OCI-LY3 (cell line): Measurements from ENCODE around the gene CMSS1.

Experiments
- H2AFZ ChIP-seq: fragments of 200-600, 300-600 bp; shearing (Covaris generic); 2 replicates; pipeline ENCODE4 v1.6.0; 2014; ENCODE audit warnings: antibody characterized with exemption, low read depth, low read length
- H3K27ac ChIP-seq: fragments of 200-600, 300-600 bp; sonication (generic); 2 replicates; pipeline ENCODE4 v1.5.1; 2014; ENCODE audit warnings: mild to moderate bottlenecking, low read length, moderate library complexity, mixed read lengths
- H3K27me3 ChIP-seq: fragments of 200-600, 300-600 bp; sonication (generic); 2 replicates; pipeline ENCODE4 v1.6.1; 2014; ENCODE audit warnings: low read depth, low read length, mixed read lengths
- H3K36me3 ChIP-seq: fragments of 200-600, 300-600 bp; sonication (generic); replicated peaks from 2 replicates; pipeline ENCODE3; 2014; ENCODE audit warnings: low read depth, low read length, mixed read lengths
- H3K4me1 ChIP-seq: fragments of 300-600, 200-600 bp; sonication (generic); 2 replicates; pipeline ENCODE4 v1.6.1; 2014; ENCODE audit warnings: low read length, mixed read lengths
- H3K4me2 ChIP-seq: fragments of 200-600, 300-600 bp; sonication (generic); 2 replicates; pipeline ENCODE4 v1.6.1; 2014; ENCODE audit warnings: low read length, mixed read lengths
- H3K4me3 ChIP-seq: fragments of 300-600, 200-600 bp; sonication (generic); 2 replicates; pipeline ENCODE4 v1.5.1; 2014; ENCODE audit warnings: antibody characterized with exemption, mild to moderate bottlenecking, low read length, moderate library complexity
- H3K79me2 ChIP-seq: fragments of 300-600, 200-600 bp; shearing (Covaris generic); 2 replicates; pipeline ENCODE4 v1.6.1; 2014; ENCODE audit warnings: mild to moderate bottlenecking, low read length, mixed read lengths
- H3K9ac ChIP-seq: fragments of 300-600, 200-600 bp; shearing (Covaris generic); 2 replicates; pipeline ENCODE4 v1.6.0; 2014; ENCODE audit warnings: mild to moderate bottlenecking, low read length, moderate library complexity
- H3K9me3 ChIP-seq: fragments of 200-600, 300-600 bp; shearing (Covaris generic); 2 replicates; pipeline ENCODE4 v1.6.1; 2014; ENCODE audit warnings: low read length, mixed read lengths; ENCODE audit not compliant: insufficient read depth
- H4K20me1 ChIP-seq: fragments of 200-600, 300-600 bp; sonication (generic); 2 replicates; pipeline ENCODE4 v1.6.1; 2016; ENCODE audit warnings: low read length, mixed read lengths; ENCODE audit not compliant: insufficient read depth
- CTCF ChIP-seq: fragments of 200-600, 300-600 bp; sonication (generic); IDR thresholded peaks from 2 replicates; pipeline ENCODE4 v1.5.1; 2014; ENCODE audit warnings: antibody characterized with exemption, low read length, low read depth
- EZH2phosphoT487 ChIP-seq: fragments of 200-600 bp; shearing (Covaris generic); IDR thresholded peaks from 2 replicates; pipeline ENCODE4 v1.6.1; 2018; ENCODE audit warnings: antibody characterized with exemption, mixed run types, low read depth

Gene CMSS1

GRCh38 chr3:99818818-99819217, 1.2 kb downstream of the CMSS1 start:
- Histone ChIP-seq H3K9me3 (no peaks in the 10 kb centered on the region), H3K9ac (peak overlapping the region; percentile 74; the same call in 1 of the 2 replicates), H3K36me3 (peaks cover 8% of the 10 kb centered on the region), H3K27me3 (no peaks in the 10 kb centered on the region), H3K4me1 (peaks cover 16% of the 10 kb centered on the region), H2AFZ (no peak overlapping the region), H3K4me3 (peak overlapping the region; percentile 92), H3K79me2 (peaks cover 58% of the 10 kb centered on the region), H4K20me1 (no peaks in the 10 kb centered on the region), H3K27ac (no peak overlapping the region), H3K4me2 (peak overlapping the region; percentile 86)
- TF ChIP-seq EZH2phosphoT487 (no peak), CTCF (no peak)

- no peak for TF ChIP-seq CTCF
- TF ChIP-seq EZH2phosphoT487 = no peak
- Histone ChIP-seq H3K27me3 (no peaks in the 10 kb centered on the region), H3K79me2 (peaks cover 80% of the 10 kb centered on the region), H3K9me3 (no peaks in the 10 kb centered on the region), H3K36me3 (peaks cover 8% of the 10 kb centered on the region), H2AFZ (no peak overlapping the region), H3K4me1 (peaks cover 4% of the 10 kb centered on the region; the same call in 1 of the 2 replicates), H3K4me2 (no peak overlapping the region), H3K4me3 (no peak overlapping the region), H4K20me1 (no peaks in the 10 kb centered on the region), H3K27ac (no peak overlapping the region), H3K9ac (no peak overlapping the region)
Measured at GRCh38 chr3:99823723-99824711, 6.4 kb downstream of the CMSS1 start.

GRCh38 chr3:99825004-99825640, 7.5 kb downstream of the CMSS1 start:
- Histone ChIP-seq H3K36me3 (peaks cover 5% of the 10 kb centered on the region), H2AFZ (no peak overlapping the region), H3K4me1 (no peaks in the 10 kb centered on the region), H4K20me1 (no peaks in the 10 kb centered on the region), H3K27me3 (no peaks in the 10 kb centered on the region), H3K9ac (no peak overlapping the region), H3K4me2 (no peak overlapping the region), H3K27ac (no peak overlapping the region), H3K4me3 (no peak overlapping the region), H3K9me3 (no peaks in the 10 kb centered on the region), H3K79me2 (peaks cover 83% of the 10 kb centered on the region)
- no peak for TF ChIP-seq CTCF
- no peak for TF ChIP-seq EZH2phosphoT487

GRCh38 chr3:99829844-99830243, 12.2 kb downstream of the CMSS1 start:
- H3K9ac ChIP-seq = no peak overlapping the region
- H3K36me3 ChIP-seq = no peaks in the 10 kb centered on the region
- no peak overlapping the region for H3K27ac ChIP-seq
- H3K79me2 ChIP-seq = peaks cover 86% of the 10 kb centered on the region
- H3K4me2 ChIP-seq = no peak overlapping the region
- H3K4me3 ChIP-seq = no peak overlapping the region
- no peak for TF ChIP-seq CTCF
- TF ChIP-seq EZH2phosphoT487 = no peak
- H3K27me3 ChIP-seq = no peaks in the 10 kb centered on the region
- no peak overlapping the region for H2AFZ ChIP-seq
- peaks cover 12% of the 10 kb centered on the region for H4K20me1 ChIP-seq
- peaks cover 4% of the 10 kb centered on the region; the same call in 1 of the 2 replicates for H3K4me1 ChIP-seq
- no peaks in the 10 kb centered on the region for H3K9me3 ChIP-seq
